Brain microvascular endothelial cell (primary cell): ENCODE results near the gene RHOD.
A peak's percentile ranks its signal among the peaks of the same experiment; 100 is the strongest.

Experiments
- DNase-seq: peaks from one replicate; pipeline ENCODE4 v3.0.0-alpha.2; 2020
- H3K27ac ChIP-seq: fragments of 250-450 bp; sonication (Bioruptor Pico); 2 replicates; pipeline ENCODE4 v1.5.1; 2020; ENCODE audit warnings: mild to moderate bottlenecking, moderate library complexity
- H3K27me3 ChIP-seq: fragments of 250-450 bp; sonication (Bioruptor Pico); replicated peaks from 2 replicates; pipeline ENCODE4 v1.5.1; 2020; ENCODE audit warnings: mild to moderate bottlenecking
- H3K36me3 ChIP-seq: fragments of 250-450 bp; sonication (Bioruptor Pico); replicated peaks from 2 replicates; pipeline ENCODE4 v1.5.1; 2020; ENCODE audit warnings: mild to moderate bottlenecking
- H3K4me3 ChIP-seq: 2 replicates; pipeline ENCODE4 v1.5.1; 2011; ENCODE audit warnings: low read depth, mild to moderate bottlenecking, control low read depth, low read length, moderate library complexity
- in situ Hi-C: cut with HindIII; loops from 2 replicates; pipeline ENCODE4 v1.10.0; 2017; ENCODE audit warnings: low sequenced_read_pairs, low pct_ligation_motif_present
- TF ChIP-seq, protein P1 (sequence below): IDR thresholded peaks from 2 replicates; pipeline ENCODE4 v1.5.1; 2011; ENCODE audit warnings: low read depth, mild to moderate bottlenecking, moderate library complexity, low read length, control low read depth, inconsistent platforms; ENCODE audit errors: missing control alignments

Gene RHOD

DNA sequence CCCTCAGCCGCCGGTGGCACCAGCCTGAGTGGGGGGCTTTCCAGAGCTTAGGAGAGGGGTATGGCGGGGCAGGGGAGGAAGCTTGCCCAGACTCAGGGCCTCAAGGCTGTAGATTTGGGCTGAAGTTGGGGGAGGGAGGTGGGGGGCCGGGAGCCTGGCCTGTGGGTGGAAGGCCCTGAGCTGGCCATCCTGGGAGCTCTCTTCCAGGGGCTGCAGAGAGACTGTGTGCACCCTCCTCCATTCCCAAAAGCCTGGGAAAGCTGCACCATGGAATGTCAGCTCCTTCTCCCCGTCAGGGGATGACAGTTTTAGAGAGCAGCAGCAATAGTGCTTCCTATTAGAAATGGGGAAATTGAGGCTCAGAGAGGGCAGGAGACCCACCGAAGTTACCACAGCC is 32.7 kb upstream of the RHOD start:
- H3K27me3 ChIP-seq, result no peaks in the 10 kb centered on the region
- DNase-seq, result no peak
- H3K4me3 ChIP-seq, result peak overlapping the region; percentile 46
- H3K36me3 ChIP-seq, result no peaks in the 10 kb centered on the region
- in situ Hi-C loops, result no loop called here
- TF ChIP-seq, protein P1, sequence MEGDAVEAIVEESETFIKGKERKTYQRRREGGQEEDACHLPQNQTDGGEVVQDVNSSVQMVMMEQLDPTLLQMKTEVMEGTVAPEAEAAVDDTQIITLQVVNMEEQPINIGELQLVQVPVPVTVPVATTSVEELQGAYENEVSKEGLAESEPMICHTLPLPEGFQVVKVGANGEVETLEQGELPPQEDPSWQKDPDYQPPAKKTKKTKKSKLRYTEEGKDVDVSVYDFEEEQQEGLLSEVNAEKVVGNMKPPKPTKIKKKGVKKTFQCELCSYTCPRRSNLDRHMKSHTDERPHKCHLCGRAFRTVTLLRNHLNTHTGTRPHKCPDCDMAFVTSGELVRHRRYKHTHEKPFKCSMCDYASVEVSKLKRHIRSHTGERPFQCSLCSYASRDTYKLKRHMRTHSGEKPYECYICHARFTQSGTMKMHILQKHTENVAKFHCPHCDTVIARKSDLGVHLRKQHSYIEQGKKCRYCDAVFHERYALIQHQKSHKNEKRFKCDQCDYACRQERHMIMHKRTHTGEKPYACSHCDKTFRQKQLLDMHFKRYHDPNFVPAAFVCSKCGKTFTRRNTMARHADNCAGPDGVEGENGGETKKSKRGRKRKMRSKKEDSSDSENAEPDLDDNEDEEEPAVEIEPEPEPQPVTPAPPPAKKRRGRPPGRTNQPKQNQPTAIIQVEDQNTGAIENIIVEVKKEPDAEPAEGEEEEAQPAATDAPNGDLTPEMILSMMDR, result no peak
- no peak overlapping the region for H3K27ac ChIP-seq

DNA sequence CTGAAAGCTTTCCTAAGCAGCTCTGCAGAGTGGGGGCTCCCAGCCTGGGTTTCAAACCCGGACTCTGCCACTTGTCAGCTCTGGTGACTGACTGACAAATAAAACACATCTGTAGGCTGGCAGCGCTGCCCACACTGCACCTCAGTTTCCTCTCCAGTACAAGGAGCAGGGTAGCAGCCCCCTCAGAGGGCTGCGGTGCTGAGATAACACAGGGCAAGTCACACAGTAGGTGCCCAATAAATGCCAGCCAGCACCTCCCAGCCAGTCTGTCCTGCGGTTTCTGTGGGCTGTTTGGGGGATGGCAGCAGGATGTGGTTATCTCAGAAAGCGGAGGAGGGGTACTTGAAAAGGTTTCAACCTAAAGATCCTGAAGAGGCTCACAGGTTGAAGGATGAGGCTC is 32.2 kb upstream of the RHOD start:
- no peak overlapping the region for H3K4me3 ChIP-seq
- in situ Hi-C loops, result no loop called here
- DNase-seq, result no peak
- H3K27ac ChIP-seq, result no peak overlapping the region
- TF ChIP-seq, protein P1, result no peak
- no peaks in the 10 kb centered on the region for H3K36me3 ChIP-seq
- no peaks in the 10 kb centered on the region for H3K27me3 ChIP-seq

DNA sequence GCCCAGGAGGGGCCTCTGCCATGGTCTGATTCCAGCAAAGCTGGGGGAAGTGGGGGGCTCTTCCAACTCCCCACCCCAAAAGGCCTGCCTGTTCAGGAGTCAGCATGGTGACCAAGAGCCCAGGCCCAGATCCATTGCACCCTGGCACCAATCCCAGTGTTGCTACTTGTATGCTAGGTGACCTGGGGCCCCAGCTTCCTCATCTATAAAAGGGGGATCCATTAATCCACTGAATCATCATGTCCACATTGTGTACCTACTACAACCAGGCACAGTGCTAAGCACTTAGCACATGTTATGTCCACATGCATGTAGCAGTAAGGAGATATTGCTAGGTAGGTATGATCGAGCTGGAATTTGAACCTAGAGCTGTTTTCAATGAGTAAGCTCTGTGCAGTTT is 31.7 kb upstream of the RHOD start:
- no peak overlapping the region for H3K4me3 ChIP-seq
- no peaks in the 10 kb centered on the region for H3K27me3 ChIP-seq
- TF ChIP-seq, protein P1, result no peak
- H3K36me3 ChIP-seq, result no peaks in the 10 kb centered on the region
- DNase-seq, result no peak
- no peak overlapping the region for H3K27ac ChIP-seq
- in situ Hi-C loops, result no loop called here

DNA sequence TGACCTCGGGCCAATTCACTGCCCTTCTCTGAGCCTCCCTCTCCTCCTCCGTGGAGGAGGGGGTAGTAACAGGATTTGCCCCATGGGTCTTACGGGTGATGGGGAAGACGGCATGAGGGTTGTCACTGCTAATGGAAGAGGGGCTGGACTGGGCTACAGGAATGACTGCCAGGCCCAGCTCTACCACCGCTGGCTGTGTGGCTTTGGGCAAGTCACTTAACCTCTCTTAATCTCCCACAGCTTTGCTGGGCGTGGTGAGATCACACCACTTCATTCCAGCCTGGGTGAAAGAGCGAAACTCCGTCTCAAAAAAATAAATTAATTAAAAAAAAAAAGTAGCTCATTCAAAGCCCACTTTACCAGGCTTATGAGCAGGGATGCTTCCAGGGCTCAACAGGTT is 30.9 kb upstream of the RHOD start:
- in situ Hi-C loops, result no loop called here
- no peak for DNase-seq
- TF ChIP-seq, protein P1, result no peak
- H3K4me3 ChIP-seq, result no peak overlapping the region
- H3K27ac ChIP-seq, result no peak overlapping the region
- no peaks in the 10 kb centered on the region for H3K27me3 ChIP-seq
- H3K36me3 ChIP-seq, result no peaks in the 10 kb centered on the region

DNA sequence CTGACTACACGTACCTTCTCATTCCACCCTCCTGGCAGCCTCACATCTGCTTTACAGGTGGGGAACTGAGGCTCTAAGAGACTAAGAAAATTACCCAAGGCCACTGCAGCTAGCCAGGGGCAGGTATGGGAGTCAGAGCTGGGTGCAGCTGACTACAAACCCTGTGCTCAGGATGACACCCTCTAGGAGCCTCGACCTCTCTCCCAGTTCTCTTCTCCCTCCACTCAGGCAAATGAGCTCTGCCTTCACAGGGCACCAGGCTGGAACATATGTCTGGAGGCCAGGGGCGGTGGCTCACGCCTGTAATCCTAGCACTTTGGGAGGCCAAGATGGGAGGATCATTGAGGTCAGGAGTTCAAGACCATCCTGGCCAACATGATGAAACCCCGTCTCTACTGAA is 29.7 kb upstream of the RHOD start:
- Histone ChIP-seq H3K27ac (no peak overlapping the region), H3K27me3 (no peaks in the 10 kb centered on the region), H3K4me3 (no peak overlapping the region), H3K36me3 (no peaks in the 10 kb centered on the region)
- in situ Hi-C loops, result no loop called here
- TF ChIP-seq, protein P1, result no peak
- DNase-seq, result no peak

DNA sequence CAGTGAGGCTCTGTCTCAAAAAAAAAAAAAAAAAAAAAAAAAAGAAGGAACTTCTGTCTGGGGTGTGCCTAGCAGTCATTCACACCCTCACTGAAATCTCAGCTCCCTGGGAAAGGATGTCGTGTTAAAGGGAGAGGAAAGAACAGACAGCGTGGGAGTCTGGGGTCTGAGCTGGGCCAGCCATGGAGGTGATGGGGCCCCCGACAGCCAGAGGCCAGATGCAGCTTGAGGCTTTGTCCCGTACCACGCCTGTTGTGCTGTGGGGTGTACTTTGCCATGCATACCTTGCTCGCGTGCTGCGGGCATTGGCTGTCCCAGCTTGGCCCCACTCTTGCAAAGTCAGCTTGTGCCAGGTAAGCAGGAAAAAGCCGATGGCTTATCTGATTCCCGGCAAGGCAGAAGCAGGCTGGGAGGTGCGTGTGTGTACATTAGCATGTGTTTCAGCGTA is 29.1 kb upstream of the RHOD start:
- Histone ChIP-seq H3K4me3 (no peak overlapping the region), H3K27ac (no peak overlapping the region), H3K36me3 (no peaks in the 10 kb centered on the region), H3K27me3 (no peaks in the 10 kb centered on the region)
- TF ChIP-seq, protein P1, result no peak
- no peak for DNase-seq
- in situ Hi-C loops, result no loop called here
